Cardiac septum (tissue), 1 donor: Measurements from ENCODE around the gene TTLL11. TPM values are rescaled to one million over a fixed set of nuclear protein-coding genes. Genes with fewer than 3 reads are reported as not detected.

Source experiments
- DNase-seq: peaks from one replicate; pipeline ENCODE4 v3.0.0-alpha.2; 2020; ENCODE audit warnings: low spot score
- intact Hi-C: fragments of 100-400 bp; cut with DNase I; formaldehyde crosslinking; loops from one replicate; pipeline ENCODE4 v1.14.0; 2022
- total RNA-seq: library from RNA; stranded (reverse); fragmentation: NEBNext Ultra II Directional; extraction: Animal tissue kit (Norgen Biotek cat#: 25700); gene quantifications from one replicate; pipeline ENCODE4 v1.2.1, GENCODE V29; 2021
- donor health status: DM: no; HTN: no; CAD: no.

Gene TTLL11
- total RNA-seq, 1 donor from 2014 or later: 12.6 TPM

- DNase-seq: no peak
- intact Hi-C loops: no loop called here
Measured at GRCh38 chr9:121939643-121940042, 153.5 kb downstream of the TTLL11 start.

GRCh38 chr9:121938621-121939020, 154.5 kb downstream of the TTLL11 start:
- intact Hi-C loops: no loop called here
- no peak for DNase-seq

GRCh38 chr9:121937240-121937639, 155.9 kb downstream of the TTLL11 start:
- intact Hi-C loops: no loop called here
- no peak for DNase-seq

- intact Hi-C loops: no loop called here
- DNase-seq: no peak
Measured at GRCh38 chr9:121935739-121936138, 157.4 kb downstream of the TTLL11 start.

GRCh38 chr9:121930956-121931355, 162.2 kb downstream of the TTLL11 start:
- intact Hi-C loops: no loop called here
- no peak for DNase-seq

GRCh38 chr9:121929893-121930875, 162.9 kb downstream of the TTLL11 start:
- intact Hi-C loops: no loop called here
- DNase-seq: no peak

GRCh38 chr9:121927636-121928035, 165.5 kb downstream of the TTLL11 start:
- DNase-seq: no peak
- intact Hi-C loops: no loop called here

- no peak for DNase-seq
- intact Hi-C loops: no loop called here
Measured at GRCh38 chr9:121927081-121927480, 166.0 kb downstream of the TTLL11 start.

- no peak for DNase-seq
- intact Hi-C loops: no loop called here
Measured at GRCh38 chr9:121926351-121926801, 166.7 kb downstream of the TTLL11 start.

- DNase-seq: no peak
- intact Hi-C loops: no loop called here
Measured at GRCh38 chr9:121925935-121926334, 167.2 kb downstream of the TTLL11 start.

GRCh38 chr9:121924700-121925099, 168.4 kb downstream of the TTLL11 start:
- intact Hi-C loops: no loop called here
- DNase-seq: no peak

GRCh38 chr9:121921444-121921843, 171.7 kb downstream of the TTLL11 start:
- intact Hi-C loops: no loop called here
- no peak for DNase-seq

- no peak for DNase-seq
- intact Hi-C loops: no loop called here
Measured at GRCh38 chr9:121917375-121918335, 175.5 kb downstream of the TTLL11 start.

GRCh38 chr9:121915304-121915625, 177.8 kb downstream of the TTLL11 start:
- no peak for DNase-seq
- intact Hi-C loops: no loop called here

GRCh38 chr9:121914604-121915303, 178.4 kb downstream of the TTLL11 start:
- intact Hi-C loops: no loop called here

GRCh38 chr9:121914017-121914595, 179.0 kb downstream of the TTLL11 start:
- intact Hi-C loops: no loop called here
- DNase-seq: no peak

More at GRCh38 chr9:121914604-121915303, 178.4 kb downstream of the TTLL11 start:
- no peak for DNase-seq

- no peak for DNase-seq
- intact Hi-C loops: no loop called here
Measured at GRCh38 chr9:121912812-121913627, 180.1 kb downstream of the TTLL11 start.

- intact Hi-C loops: no loop called here
- no peak for DNase-seq
Measured at GRCh38 chr9:121910491-121911040, 182.5 kb downstream of the TTLL11 start.
